ENCODE data around the gene FAM174B. TPM values are rescaled to one million over a fixed set of nuclear protein-coding genes. Genes with fewer than 3 reads are reported as not detected.
A peak's percentile ranks its signal among the peaks of the same experiment; 100 is the strongest.

The FAM174B gene
- total RNA-seq, 1 experiment from 2014 or later, result 24.7 TPM

- in situ Hi-C loops (cut with HindIII; ENCODE audit: low pct_unique_long_range_greater_than_20kb, low sequenced_read_pairs), result no loop called here
- peak; percentile 54 for DNase-seq (ENCODE audit: low read depth)
Measured at GRCh38 chr15:92667287-92667904, 11.8 kb upstream of the FAM174B start.

- peak; percentile 46 for DNase-seq (ENCODE audit: low read depth)
- in situ Hi-C loops (cut with HindIII; ENCODE audit: low pct_unique_long_range_greater_than_20kb, low sequenced_read_pairs), result no loop called here
Measured at GRCh38 chr15:92666780-92667179, 11.2 kb upstream of the FAM174B start.

- peak; percentile 47 for DNase-seq (ENCODE audit: low read depth)
- in situ Hi-C loops (cut with HindIII; ENCODE audit: low pct_unique_long_range_greater_than_20kb, low sequenced_read_pairs), result no loop called here
Measured at GRCh38 chr15:92665100-92665555, 9.6 kb upstream of the FAM174B start.

- in situ Hi-C loops (cut with HindIII; ENCODE audit: low pct_unique_long_range_greater_than_20kb, low sequenced_read_pairs), result no loop called here
- DNase-seq (ENCODE audit: low read depth), result no peak
Measured at GRCh38 chr15:92664178-92664900, 8.8 kb upstream of the FAM174B start.

- in situ Hi-C loops (cut with HindIII; ENCODE audit: low pct_unique_long_range_greater_than_20kb, low sequenced_read_pairs), result no loop called here
- DNase-seq (ENCODE audit: low read depth), result no peak
Measured at GRCh38 chr15:92663250-92663951, 7.8 kb upstream of the FAM174B start.

GRCh38 chr15:92662762-92663161, 7.2 kb upstream of the FAM174B start:
- DNase-seq (ENCODE audit: low read depth), result no peak
- in situ Hi-C loops (cut with HindIII; ENCODE audit: low pct_unique_long_range_greater_than_20kb, low sequenced_read_pairs), result no loop called here

- DNase-seq (ENCODE audit: low read depth), result peak; percentile 69
- in situ Hi-C loops (cut with HindIII; ENCODE audit: low pct_unique_long_range_greater_than_20kb, low sequenced_read_pairs), result no loop called here
Measured at GRCh38 chr15:92661956-92662355, 6.4 kb upstream of the FAM174B start.

- no peak for DNase-seq (ENCODE audit: low read depth)
- in situ Hi-C loops (cut with HindIII; ENCODE audit: low pct_unique_long_range_greater_than_20kb, low sequenced_read_pairs), result no loop called here
Measured at GRCh38 chr15:92661069-92661468, 5.5 kb upstream of the FAM174B start.

GRCh38 chr15:92657486-92657885, 1.9 kb upstream of the FAM174B start:
- in situ Hi-C loops (cut with HindIII; ENCODE audit: low pct_unique_long_range_greater_than_20kb, low sequenced_read_pairs), result no loop called here
- DNase-seq (ENCODE audit: low read depth), result no peak

- no peak for DNase-seq (ENCODE audit: low read depth)
- in situ Hi-C loops (cut with HindIII; ENCODE audit: low pct_unique_long_range_greater_than_20kb, low sequenced_read_pairs), result no loop called here
Measured at GRCh38 chr15:92656089-92656488, 514 bp upstream of the FAM174B start.

- in situ Hi-C loops (cut with HindIII; ENCODE audit: low pct_unique_long_range_greater_than_20kb, low sequenced_read_pairs), result no loop called here
Measured at GRCh38 chr15:92654662-92655061, 913 bp downstream of the FAM174B start.

GRCh38 chr15:92653836-92654539, 1.6 kb downstream of the FAM174B start:
- in situ Hi-C loops (cut with HindIII; ENCODE audit: low pct_unique_long_range_greater_than_20kb, low sequenced_read_pairs), result no loop called here
- peak; percentile 72 for DNase-seq (ENCODE audit: low read depth)

More at GRCh38 chr15:92654662-92655061, 913 bp downstream of the FAM174B start:
- no peak for DNase-seq (ENCODE audit: low read depth)

- DNase-seq (ENCODE audit: low read depth), result no peak
- in situ Hi-C loops (cut with HindIII; ENCODE audit: low pct_unique_long_range_greater_than_20kb, low sequenced_read_pairs), result no loop called here
Measured at GRCh38 chr15:92653366-92653765, 2.2 kb downstream of the FAM174B start.

- no peak for DNase-seq (ENCODE audit: low read depth)
Measured at GRCh38 chr15:92652576-92652966, 3.0 kb downstream of the FAM174B start.

GRCh38 chr15:92651877-92652575, 3.5 kb downstream of the FAM174B start:
- no peak for DNase-seq (ENCODE audit: low read depth)
- in situ Hi-C loops (cut with HindIII; ENCODE audit: low pct_unique_long_range_greater_than_20kb, low sequenced_read_pairs), result no loop called here

More at GRCh38 chr15:92652576-92652966, 3.0 kb downstream of the FAM174B start:
- in situ Hi-C loops (cut with HindIII; ENCODE audit: low pct_unique_long_range_greater_than_20kb, low sequenced_read_pairs), result no loop called here

GRCh38 chr15:92650966-92651365, 4.6 kb downstream of the FAM174B start:
- in situ Hi-C loops (cut with HindIII; ENCODE audit: low pct_unique_long_range_greater_than_20kb, low sequenced_read_pairs), result no loop called here
- DNase-seq (ENCODE audit: low read depth), result no peak

GRCh38 chr15:92650256-92650655, 5.3 kb downstream of the FAM174B start:
- in situ Hi-C loops (cut with HindIII; ENCODE audit: low pct_unique_long_range_greater_than_20kb, low sequenced_read_pairs), result no loop called here
- DNase-seq (ENCODE audit: low read depth), result no peak

Data from Caki2 (cell line).